HepG2 (cell line): ENCODE data around the gene NCOA7. TPM values are rescaled to one million over a fixed set of nuclear protein-coding genes. Genes with fewer than 3 reads are reported as not detected.

ENCODE experiments used
- ATAC-seq: fragments of 200-7000 bp; cut with Tn5 transposase; 3 replicates; pipeline ENCODE4 v1.9.1; 2020; ENCODE audit warnings: mild to moderate bottlenecking, moderate library complexity
- BruUV-seq: library from RNA; stranded (reverse); fragments of 400-500 nt; replicated peaks from 2 replicates; lab custom pipeline; 2021; lab: Mats Ljungman, UMichigan
- CTCF ChIA-PET: fragments of 300-600 bp; formaldehyde crosslinking; extraction: SDS; loops from one replicate; lab custom pipeline; 2021; ENCODE audit warnings: low total read pairs, inconsistent platforms, low intra/inter-chr PET ratio; lab: Yijun Ruan, JAX
- POLR2A ChIA-PET: fragments of 350-600 bp; sonication (Branson Sonifier 250); formaldehyde crosslinking; loops from one replicate; lab custom pipeline; 2020; ENCODE audit warnings: antibody characterized with exemption, inconsistent platforms; lab: Yijun Ruan, JAX
- DNase-seq: peaks from one replicate; pipeline ENCODE4 v3.0.0-alpha.2; 2015; ENCODE audit warnings: low spot score
- FAIRE-seq: peaks from 3 replicates; lab custom pipeline; 2011; peaks lifted over from hg19 to GRCh38; lab: Jason Lieb, UNC
- H2AFZ ChIP-seq: one replicate; pipeline ENCODE4 v1.6.1; 2011; ENCODE audit warnings: low read length, inconsistent platforms
- H3K27ac ChIP-seq: fragments of 300-600 bp; 3 replicates; pipeline ENCODE4 v1.8.0; 2011; ENCODE audit warnings: mixed run types, mild to moderate bottlenecking, mixed read lengths, low read length, inconsistent platforms; ENCODE audit not compliant: insufficient read depth; ENCODE audit errors: extremely low read length
- H3K27me3 ChIP-seq, 2 experiments: fragments of 200-600 bp in 1 of 2; 2 replicates in 1 of 2; 3 replicates in 1 of 2; pipeline versions ENCODE4 v1.6.0 to v1.8.0; 2011; ENCODE audit warnings: low read length in 2 of 2, mild to moderate bottlenecking in 2 of 2, moderate library complexity in 2 of 2, inconsistent platforms in 1 of 2; ENCODE audit not compliant: insufficient read depth in 2 of 2, control insufficient read depth in 1 of 2
- H3K36me3 ChIP-seq, 2 experiments: fragments of 200-600 bp in 1 of 2; replicated peaks in 1 of 2; 2 replicates in 1 of 2; 3 replicates in 1 of 2; pipeline versions ENCODE4 v1.5.1 to v1.8.0; 2011; ENCODE audit warnings: low read length in 2 of 2, inconsistent platforms in 1 of 2; ENCODE audit not compliant: insufficient read depth in 2 of 2, control insufficient read depth in 1 of 2
- H3K4me1 ChIP-seq: 2 replicates; pipeline ENCODE4 v1.5.1; 2012; ENCODE audit warnings: low read length, inconsistent platforms; ENCODE audit not compliant: insufficient read depth
- H3K4me2 ChIP-seq: 2 replicates; pipeline ENCODE4 v1.6.0; 2011; ENCODE audit warnings: low read depth, low read length, inconsistent platforms
- H3K4me3 ChIP-seq, 3 experiments: fragments of 200-600 bp in 1 of 3; sonication (generic), shearing (Covaris generic) in 1 of 3; replicated peaks in 1 of 3; 2 replicates each; pipeline ENCODE4 v1.5.1; 2011 to 2016; ENCODE audit warnings: low read length in 3 of 3, inconsistent platforms in 2 of 3, low read depth in 2 of 3, mild to moderate bottlenecking in 2 of 3, control low read depth in 1 of 3, mixed read lengths in 1 of 3; ENCODE audit not compliant: insufficient read depth in 1 of 3
- H3K79me2 ChIP-seq: one replicate; pipeline ENCODE4 v1.6.1; 2011; ENCODE audit warnings: low read length, inconsistent platforms; ENCODE audit not compliant: insufficient read depth
- H3K9ac ChIP-seq: 2 replicates; pipeline ENCODE4 v1.6.0; 2011; ENCODE audit warnings: mild to moderate bottlenecking, low read depth, low read length, inconsistent platforms; ENCODE audit not compliant: insufficient read depth
- H3K9me3 ChIP-seq: 2 replicates; pipeline ENCODE4 v1.5.1; 2012; ENCODE audit warnings: mild to moderate bottlenecking, low read length
- H4K20me1 ChIP-seq: 2 replicates; pipeline ENCODE4 v1.6.0; 2011; ENCODE audit warnings: inconsistent platforms, mild to moderate bottlenecking, low read length, moderate library complexity; ENCODE audit not compliant: insufficient read depth
- CBX2 ChIP-seq, 2 experiments: fragments of 200-600 bp in 1 of 2; sonication (generic); formaldehyde crosslinking in 1 of 2; IDR thresholded peaks; 2 replicates each; pipeline versions ENCODE4 v1.7.0 to v1.8.1; 2018 to 2022; ENCODE audit warnings: low read depth in 2 of 2, low read length in 1 of 2, mild to moderate bottlenecking in 1 of 2, missing genetic modification reagents in 1 of 2
- GPBP1L1 ChIP-seq: sonication (generic); formaldehyde crosslinking; IDR thresholded peaks from 2 replicates; pipeline ENCODE4 v1.5.0; 2020; ENCODE audit warnings: mild to moderate bottlenecking, missing genetic modification reagents
- KDM5A ChIP-seq: fragments of 200-600 bp; sonication (generic); IDR thresholded peaks from 2 replicates; pipeline ENCODE4 v1.7.0; 2018; ENCODE audit warnings: antibody characterized with exemption, mild to moderate bottlenecking, low read length, borderline replicate concordance
- PHF20 ChIP-seq: sonication (generic); formaldehyde crosslinking; IDR thresholded peaks from 2 replicates; pipeline ENCODE4 v1.5.0; 2020; ENCODE audit warnings: mild to moderate bottlenecking, missing genetic modification reagents
- RBAK ChIP-seq: sonication (generic); formaldehyde crosslinking; IDR thresholded peaks from 2 replicates; pipeline ENCODE4 v1.5.1; 2020; ENCODE audit warnings: mild to moderate bottlenecking, missing genetic modification reagents
- RFX5 ChIP-seq: IDR thresholded peaks from 2 replicates; pipeline ENCODE4 v1.6.1; 2011; ENCODE audit warnings: low read depth, low read length, improper control_type of control experiment
- SMYD3 ChIP-seq: sonication (generic); formaldehyde crosslinking; IDR thresholded peaks from 2 replicates; pipeline ENCODE4 v1.8.1; 2023; ENCODE audit warnings: mild to moderate bottlenecking, missing genetic modification reagents
- ZKSCAN8 ChIP-seq: IDR thresholded peaks from 2 replicates; pipeline ENCODE4 v1.6.1; 2016; ENCODE audit warnings: borderline replicate concordance, missing genetic modification reagents, missing compliant biosample characterization
- ZNF383 ChIP-seq: sonication (generic); formaldehyde crosslinking; IDR thresholded peaks from 2 replicates; pipeline ENCODE4 v1.4.0; 2020; ENCODE audit warnings: missing genetic modification reagents, mild to moderate bottlenecking, borderline replicate concordance
- ZNF430 ChIP-seq: sonication (generic); formaldehyde crosslinking; IDR thresholded peaks from 2 replicates; pipeline ENCODE4 v1.9.0; 2021; ENCODE audit warnings: mild to moderate bottlenecking, missing genetic modification reagents
- ZNF44 ChIP-seq: sonication (generic); formaldehyde crosslinking; IDR thresholded peaks from 2 replicates; pipeline ENCODE4 v1.5.1; 2020; ENCODE audit warnings: mild to moderate bottlenecking, missing genetic modification reagents
- WGBS: methylation state at CpG from one replicate; pipeline ENCODE4 v1.1.6; 2017; ENCODE audit warnings: low lambda C conversion rate; 5-methylcytosine and 5-hydroxymethylcytosine counted together
- in situ Hi-C: cut with HindIII; loops from 2 replicates; pipeline ENCODE4 v1.10.0; 2017; ENCODE audit warnings: low pct_unique_long_range_greater_than_20kb; ENCODE audit not compliant: extremely low pct_ligation_motif_present
- intact Hi-C: fragments of 100-400 bp; cut with micrococcal nuclease; formaldehyde crosslinking; loops from one replicate; pipeline ENCODE4 v1.10.0; 2022; ENCODE audit not compliant: unreplicated experiment
- polyA plus RNA-seq, 8 experiments: library from polyadenylated mRNA; depleted of rRNA in 3 of 8; stranded (reverse) in 7 of 8; unstranded in 1 of 8; fragments of >200 nt; fragmentation: Illumina TruSeq in 4 of 8; extraction: Trizol in 4 of 8; gene quantifications; 2 replicates each; pipeline versions ENCODE4 v1.2.1 to v1.2.3, GENCODE V29; 2011 to 2016; ENCODE audit warnings: low read depth in 4 of 8, missing spikeins in 1 of 8, mixed read lengths in 1 of 8; ENCODE audit not compliant: insufficient read depth in 1 of 8
- total RNA-seq, 5 experiments: library from RNA; depleted of rRNA; stranded (reverse); fragments of >200 nt; fragmentation: Illumina TruSeq; extraction: Trizol; gene quantifications; 2 replicates each; pipeline ENCODE4 v1.2.3, GENCODE V29; 2016; ENCODE audit warnings: low read depth in 1 of 5
- TF ChIP-seq, protein P1 (sequence below): sonication (generic); formaldehyde crosslinking; IDR thresholded peaks from 2 replicates; pipeline ENCODE4 v1.4.0; 2020; ENCODE audit warnings: mild to moderate bottlenecking, missing genetic modification reagents
- TF ChIP-seq, protein P2 (sequence below): sonication (generic); formaldehyde crosslinking; conservative IDR thresholded peaks from 2 replicates; pipeline ENCODE4 v1.4.0; 2020; ENCODE audit warnings: missing genetic modification reagents

Gene NCOA7
- total and polyA plus RNA-seq, 2 of the 13 experiments (the other 11 are each of a cell fraction or from before 2014, with no cell fraction given) = 13.6 to 20.8 TPM

- FAIRE-seq = no peak
- no peaks in the 10 kb centered on the region for H3K9me3 ChIP-seq
- no peaks in the 10 kb centered on the region for H4K20me1 ChIP-seq
- no peak overlapping the region for H3K4me2 ChIP-seq
- 70% methylated on average over 5 of the region's 5 CpGs for WGBS
- no peak for DNase-seq
- H3K36me3 ChIP-seq = no peaks in the 10 kb centered on the region
- TF ChIP-seq RFX5 (no peak), SMYD3 (CRISPR knock-in tag) (no peak), ZNF430 (CRISPR knock-in tag) (no peak), ZNF44 (CRISPR knock-in tag) (no peak), CBX2 (IDR thresholded peaks at IDR 0.05; ENCODE audit: low read depth, low read length) (no peak), CBX2 (CRISPR knock-in tag; IDR thresholded peaks at IDR 0.05; ENCODE audit: low read depth) (no peak), ZNF383 (CRISPR knock-in tag) (no peak), PHF20 (CRISPR knock-in tag) (no peak), RBAK (CRISPR knock-in tag) (no peak), KDM5A (no peak), GPBP1L1 (CRISPR knock-in tag) (no peak), ZKSCAN8 (no peak)
- TF ChIP-seq, protein P1, sequence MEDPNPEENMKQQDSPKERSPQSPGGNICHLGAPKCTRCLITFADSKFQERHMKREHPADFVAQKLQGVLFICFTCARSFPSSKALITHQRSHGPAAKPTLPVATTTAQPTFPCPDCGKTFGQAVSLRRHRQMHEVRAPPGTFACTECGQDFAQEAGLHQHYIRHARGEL (CRISPR knock-in tag) = no peak
- TF ChIP-seq, protein P2, sequence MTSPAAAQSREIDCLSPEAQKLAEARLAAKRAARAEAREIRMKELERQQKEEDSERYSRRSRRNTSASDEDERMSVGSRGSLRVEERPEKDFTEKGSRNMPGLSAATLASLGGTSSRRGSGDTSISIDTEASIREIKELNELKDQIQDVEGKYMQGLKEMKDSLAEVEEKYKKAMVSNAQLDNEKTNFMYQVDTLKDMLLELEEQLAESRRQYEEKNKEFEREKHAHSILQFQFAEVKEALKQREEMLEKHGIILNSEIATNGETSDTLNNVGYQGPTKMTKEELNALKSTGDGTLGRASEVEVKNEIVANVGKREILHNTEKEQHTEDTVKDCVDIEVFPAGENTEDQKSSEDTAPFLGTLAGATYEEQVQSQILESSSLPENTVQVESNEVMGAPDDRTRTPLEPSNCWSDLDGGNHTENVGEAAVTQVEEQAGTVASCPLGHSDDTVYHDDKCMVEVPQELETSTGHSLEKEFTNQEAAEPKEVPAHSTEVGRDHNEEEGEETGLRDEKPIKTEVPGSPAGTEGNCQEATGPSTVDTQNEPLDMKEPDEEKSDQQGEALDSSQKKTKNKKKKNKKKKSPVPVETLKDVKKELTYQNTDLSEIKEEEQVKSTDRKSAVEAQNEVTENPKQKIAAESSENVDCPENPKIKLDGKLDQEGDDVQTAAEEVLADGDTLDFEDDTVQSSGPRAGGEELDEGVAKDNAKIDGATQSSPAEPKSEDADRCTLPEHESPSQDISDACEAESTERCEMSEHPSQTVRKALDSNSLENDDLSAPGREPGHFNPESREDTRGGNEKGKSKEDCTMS (CRISPR knock-in tag) = no peak
- H3K79me2 ChIP-seq = peaks cover 27% of the 10 kb centered on the region
- H3K27ac ChIP-seq = no peak overlapping the region
- ATAC-seq = no peak
- H3K9ac ChIP-seq = no peak overlapping the region
- no peaks in the 10 kb centered on the region; a peak in 1 of 5 replicates for H3K27me3 ChIP-seq
- peaks cover 64% of the 10 kb centered on the region for H3K4me1 ChIP-seq
- in situ Hi-C loops = loop anchor here (5.0 to 10.0 kb wide), 4 partner anchors 48 to 650 kb away; partner anchors contain the start of genes HDDC2 and NCOA7
- peak overlapping the region; percentile 32 for H2AFZ ChIP-seq
- no peak overlapping the region for H3K4me3 ChIP-seq
- BruUV-seq = no TSS peak
- POLR2A ChIA-PET = no interaction called here
- CTCF ChIA-PET = interaction anchor here (2.4 to 2.5 kb wide), 3 partner anchors 49 to 96 kb away, joined by 11 to 23 read pairs (median 18); no protein-coding TSS in a partner anchor
- intact Hi-C loops = no loop called here
Measured at GRCh38 chr6:125954735-125955339, 164.1 kb downstream of the NCOA7 start.
